Mesenchymal stem cell (in vitro differentiated cells and primary cell): ENCODE results near the gene IL1R2.

ENCODE experiments used
- DNase-seq: peaks from one replicate; pipeline ENCODE4 v3.0.0-alpha.2; 2013
- H2AFZ ChIP-seq: one replicate; pipeline ENCODE4 v1.6.1; 2013; ENCODE audit warnings: low read depth, mild to moderate bottlenecking, control low read depth, inconsistent platforms, low read length, moderate library complexity
- H2AK5ac ChIP-seq: 2 replicates; pipeline ENCODE4 v1.6.1; 2013; ENCODE audit warnings: low read length, moderate library complexity, mild to moderate bottlenecking, inconsistent platforms; ENCODE audit not compliant: severe bottlenecking
- H2BK120ac ChIP-seq: one replicate; pipeline ENCODE4 v1.6.1; 2013; ENCODE audit warnings: low read depth, mild to moderate bottlenecking, inconsistent platforms, low read length, moderate library complexity
- H2BK12ac ChIP-seq, 2 experiments: one replicate each; pipeline ENCODE4 v1.6.1; 2013; ENCODE audit warnings: inconsistent platforms in 2 of 2, low read length in 2 of 2, mild to moderate bottlenecking in 2 of 2, moderate library complexity in 2 of 2, control low read depth in 1 of 2
- H2BK15ac ChIP-seq: one replicate; pipeline ENCODE4 v1.6.1; 2013; ENCODE audit warnings: mild to moderate bottlenecking, low read depth, inconsistent platforms; ENCODE audit not compliant: poor library complexity, severe bottlenecking
- H2BK5ac ChIP-seq: 2 replicates; pipeline ENCODE4 v1.6.1; 2013; ENCODE audit warnings: low read depth, mild to moderate bottlenecking, low read length, control low read depth, inconsistent platforms; ENCODE audit not compliant: poor library complexity, severe bottlenecking
- H3K14ac ChIP-seq, 2 experiments: one replicate each; pipeline ENCODE4 v1.6.1; 2013; ENCODE audit warnings: inconsistent platforms in 2 of 2, low read length in 2 of 2, control low read depth in 1 of 2, mild to moderate bottlenecking in 1 of 2, moderate library complexity in 1 of 2
- H3K18ac ChIP-seq, 2 experiments: one replicate each; pipeline ENCODE4 v1.6.1; 2013; ENCODE audit warnings: inconsistent platforms in 2 of 2, low read length in 2 of 2, control low read depth in 1 of 2, low read depth in 1 of 2, mild to moderate bottlenecking in 1 of 2
- H3K23ac ChIP-seq, 2 experiments: one replicate each; pipeline ENCODE4 v1.6.1; 2013; ENCODE audit warnings: inconsistent platforms in 2 of 2, low read length in 2 of 2, mild to moderate bottlenecking in 2 of 2, moderate library complexity in 2 of 2, control low read depth in 1 of 2
- H3K27ac ChIP-seq: 2 replicates; pipeline ENCODE4 v1.5.1; 2013; ENCODE audit warnings: mild to moderate bottlenecking, moderate library complexity, low read length, control low read depth, inconsistent platforms; ENCODE audit not compliant: poor library complexity, severe bottlenecking
- H3K27me3 ChIP-seq, 2 experiments: 2 replicates each; pipeline versions ENCODE4 v1.6.1 to v1.7.0; 2013; ENCODE audit warnings: low read length in 2 of 2, mild to moderate bottlenecking in 2 of 2, moderate library complexity in 2 of 2, control low read depth in 1 of 2, inconsistent platforms in 1 of 2; ENCODE audit not compliant: control insufficient read depth in 1 of 2, insufficient read depth in 1 of 2
- H3K36me3 ChIP-seq, 2 experiments: 2 replicates each; pipeline versions ENCODE4 v1.6.1 to v1.7.0; 2013; ENCODE audit warnings: low read length in 2 of 2, control low read depth in 1 of 2, inconsistent platforms in 1 of 2, low read depth in 1 of 2, mild to moderate bottlenecking in 1 of 2; ENCODE audit not compliant: insufficient read depth in 2 of 2, control insufficient read depth in 1 of 2
- H3K4ac ChIP-seq, 2 experiments: one replicate each; pipeline ENCODE4 v1.6.1; 2013; ENCODE audit warnings: inconsistent platforms in 2 of 2, low read length in 2 of 2, mild to moderate bottlenecking in 2 of 2, moderate library complexity in 2 of 2, control low read depth in 1 of 2, low read depth in 1 of 2
- H3K4me1 ChIP-seq: 2 replicates; pipeline ENCODE4 v1.6.1; 2013; ENCODE audit warnings: low read depth, low read length, control low read depth; ENCODE audit not compliant: control insufficient read depth, insufficient read depth
- H3K4me2 ChIP-seq: 2 replicates; pipeline ENCODE4 v1.6.1; 2013; ENCODE audit warnings: low read length, mild to moderate bottlenecking, inconsistent platforms; ENCODE audit not compliant: poor library complexity, severe bottlenecking
- H3K4me3 ChIP-seq, 2 experiments: 2 replicates each; pipeline versions ENCODE4 v1.5.1 to v1.7.0; 2013; ENCODE audit warnings: low read length in 2 of 2, mild to moderate bottlenecking in 2 of 2, control low read depth in 1 of 2, low read depth in 1 of 2; ENCODE audit not compliant: insufficient read depth in 1 of 2
- H3K79me1 ChIP-seq: replicated peaks from 2 replicates; pipeline ENCODE4 v1.6.1; 2013; ENCODE audit warnings: mild to moderate bottlenecking, control low read depth, low read length, inconsistent platforms; ENCODE audit not compliant: poor library complexity, severe bottlenecking
- H3K9ac ChIP-seq: 2 replicates; pipeline ENCODE4 v1.7.0; 2013; ENCODE audit warnings: mild to moderate bottlenecking, low read length, moderate library complexity
- H3K9me3 ChIP-seq: 2 replicates; pipeline ENCODE4 v1.7.0; 2013; ENCODE audit warnings: mild to moderate bottlenecking, low read length; ENCODE audit not compliant: control insufficient read depth
- H4K8ac ChIP-seq: one replicate; pipeline ENCODE4 v1.6.1; 2013; ENCODE audit warnings: inconsistent platforms, mild to moderate bottlenecking, low read length, moderate library complexity
- H4K91ac ChIP-seq: one replicate; pipeline ENCODE4 v1.6.1; 2013; ENCODE audit warnings: mild to moderate bottlenecking, low read length, inconsistent platforms
- WGBS: methylation state at CpG from one replicate; pipeline ENCODE4 v1.1.7; 2013; ENCODE audit warnings: mixed read lengths; 5-methylcytosine and 5-hydroxymethylcytosine counted together

The IL1R2 gene

DNA sequence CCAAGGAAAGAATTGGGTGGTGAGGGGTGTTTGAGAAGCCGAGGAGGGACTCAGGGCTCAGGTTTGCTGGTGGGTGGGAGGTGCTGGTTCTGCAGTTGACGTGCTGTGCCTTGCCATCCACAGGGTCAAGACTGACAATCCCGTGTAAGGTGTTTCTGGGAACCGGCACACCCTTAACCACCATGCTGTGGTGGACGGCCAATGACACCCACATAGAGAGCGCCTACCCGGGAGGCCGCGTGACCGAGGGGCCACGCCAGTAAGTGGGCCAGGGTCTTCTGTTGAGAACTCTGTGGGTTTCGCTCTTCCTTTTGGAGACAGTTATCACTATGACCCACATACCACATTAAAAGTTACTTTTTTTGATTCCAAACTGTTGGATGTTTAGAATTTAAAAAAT lies 32.6 kb downstream of the IL1R2 start:
- no peak for DNase-seq
- Histone ChIP-seq H2BK5ac (peak overlapping the region; percentile 39), H2AK5ac (peak overlapping the region; percentile 82), H3K36me3 (no peaks in the 10 kb centered on the region), H3K14ac (peak overlapping the region in 1 of 2 experiments; percentile 87), H2AFZ (no peak overlapping the region), H3K79me1 (no peaks in the 10 kb centered on the region), H4K8ac (peak overlapping the region; percentile 88), H3K4me1 (peaks cover 19% of the 10 kb centered on the region), H3K18ac (peak overlapping the region; percentile 96 to 99), H4K91ac (peak overlapping the region; percentile 97), H3K4ac (peak overlapping the region; percentile 89 to 98), H3K9ac (peak overlapping the region; percentile 61), H3K4me3 (no peak overlapping the region), H3K23ac (peak overlapping the region in 1 of 2 experiments; percentile 9), H2BK12ac (peak overlapping the region; percentile 99 to 100), H3K27ac (peak overlapping the region; percentile 13), H3K27me3 (no peaks in the 10 kb centered on the region), H3K9me3 (no peaks in the 10 kb centered on the region), H2BK15ac (no peak overlapping the region), H2BK120ac (peak overlapping the region; percentile 98), H3K4me2 (no peak overlapping the region)
- WGBS = 95% methylated on average over 10 of the region's 12 CpGs

DNA sequence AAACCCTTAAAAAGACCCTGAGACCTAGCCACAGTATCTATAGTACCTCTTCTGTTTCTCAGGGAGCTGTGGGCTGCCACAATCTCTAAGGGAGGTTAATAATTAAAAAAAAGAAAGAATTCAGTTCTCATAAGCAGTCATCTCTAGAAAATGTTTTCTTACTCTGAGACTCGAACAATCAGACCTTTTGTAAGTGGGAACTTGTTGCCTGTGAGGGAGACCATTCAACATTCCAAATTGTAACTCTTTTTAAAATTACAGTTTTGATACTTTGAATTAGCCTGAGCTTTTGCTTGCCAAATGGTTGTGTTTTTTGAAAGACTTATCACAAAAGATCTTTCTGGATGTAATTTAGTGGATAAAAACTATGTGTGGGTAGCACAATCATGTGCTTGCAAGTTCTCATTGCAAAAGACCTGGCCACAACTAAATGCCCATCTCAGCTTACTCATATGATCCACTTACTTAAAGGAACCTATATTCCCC lies 33.3 kb downstream of the IL1R2 start:
- Histone ChIP-seq H3K79me1 (no peaks in the 10 kb centered on the region), H3K4me3 (no peak overlapping the region), H4K91ac (no peak overlapping the region), H4K8ac (no peak overlapping the region), H3K23ac (no peak overlapping the region), H2AFZ (no peak overlapping the region), H3K27ac (peak overlapping the region; percentile 59), H2BK5ac (no peak overlapping the region), H3K4ac (no peak overlapping the region), H3K9ac (peak overlapping the region; percentile 61), H2BK15ac (no peak overlapping the region), H3K4me2 (no peak overlapping the region), H3K9me3 (no peaks in the 10 kb centered on the region), H3K18ac (no peak overlapping the region), H3K14ac (no peak overlapping the region), H3K4me1 (peaks cover 19% of the 10 kb centered on the region), H2AK5ac (no peak overlapping the region), H3K27me3 (no peaks in the 10 kb centered on the region), H3K36me3 (no peaks in the 10 kb centered on the region), H2BK120ac (no peak overlapping the region), H2BK12ac (peak overlapping the region in 1 of 2 experiments; percentile 95)
- WGBS = no CpG with 5 or more reads among the region's 1 CpG
- peak; percentile 40 for DNase-seq

DNA sequence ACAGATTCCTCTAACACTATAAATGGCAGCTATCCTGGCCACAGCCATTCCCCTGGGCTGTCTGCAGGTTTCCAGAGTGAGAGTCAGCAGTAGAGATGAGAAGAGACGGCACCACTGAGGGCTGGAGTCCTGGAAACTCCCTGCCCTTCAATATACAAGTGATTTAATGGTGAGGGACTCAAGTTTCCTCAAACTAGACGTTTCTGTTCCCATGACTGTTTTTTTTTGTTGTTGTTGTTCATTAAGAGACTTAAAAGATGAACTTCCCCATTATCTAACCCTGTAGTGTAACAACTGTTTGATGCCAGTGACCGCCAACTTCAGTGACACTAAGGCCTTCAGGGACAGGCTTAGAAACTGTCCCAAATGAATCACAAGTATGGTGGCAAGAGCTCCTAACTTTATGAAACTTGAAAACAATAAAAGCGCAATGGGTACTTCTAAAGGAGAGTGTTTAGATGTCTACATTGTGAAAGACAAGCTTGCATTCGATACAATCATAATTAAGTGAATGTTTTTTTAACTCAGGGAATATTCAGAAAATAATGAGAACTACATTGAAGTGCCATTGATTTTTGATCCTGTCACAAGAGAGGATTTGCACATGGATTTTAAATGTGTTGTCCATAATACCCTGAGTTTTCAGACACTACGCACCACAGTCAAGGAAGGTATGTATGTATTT lies 34.0 kb downstream of the IL1R2 start:
- H3K4ac ChIP-seq = peak overlapping the region; percentile 13 to 94
- H2AK5ac ChIP-seq = peak overlapping the region; percentile 85
- no peaks in the 10 kb centered on the region for H3K9me3 ChIP-seq
- H3K27me3 ChIP-seq = no peaks in the 10 kb centered on the region
- no peak overlapping the region for H3K23ac ChIP-seq
- H2BK120ac ChIP-seq = peak overlapping the region; percentile 64
- peak overlapping the region; percentile 59 for H3K27ac ChIP-seq
- H3K36me3 ChIP-seq = no peaks in the 10 kb centered on the region
- no peak overlapping the region for H2BK15ac ChIP-seq
- H2BK12ac ChIP-seq = peak overlapping the region; percentile 95 to 98
- H3K14ac ChIP-seq = no peak overlapping the region
- H4K8ac ChIP-seq = peak overlapping the region; percentile 46
- H3K79me1 ChIP-seq = no peaks in the 10 kb centered on the region
- H3K4me3 ChIP-seq = no peak overlapping the region
- no peak overlapping the region for H3K4me2 ChIP-seq
- WGBS = 90% methylated on average over 4 of the region's 6 CpGs
- peak overlapping the region; percentile 69 to 82 for H3K18ac ChIP-seq
- no peak overlapping the region for H4K91ac ChIP-seq
- no peak overlapping the region for H2BK5ac ChIP-seq
- peaks cover 19% of the 10 kb centered on the region for H3K4me1 ChIP-seq
- peak overlapping the region; percentile 61 for H3K9ac ChIP-seq
- H2AFZ ChIP-seq = no peak overlapping the region
- peak; percentile 37 for DNase-seq
